Uterus (tissue), 2 donors: ENCODE measurements around the gene FANCE.

Experiments
- POLR2A ChIP-seq, 2 donors: fragments of 450-650 bp; IDR thresholded peaks; one replicate each; pipeline ENCODE4 v1.6.1; 2016; ENCODE audit warnings: antibody characterized with exemption in 2 of 2, mild to moderate bottlenecking in 1 of 2, moderate library complexity in 1 of 2
- TF ChIP-seq, protein P1 (sequence below), 4 experiments: fragments of 200-600 bp in 2 of 4; fragments of 450-650 bp in 2 of 4; sonication (generic) in 2 of 4; IDR thresholded peaks; one replicate each; pipeline ENCODE4 v1.5.1; 2016 to 2019; ENCODE audit warnings: antibody characterized with exemption in 4 of 4, mild to moderate bottlenecking in 2 of 4, moderate library complexity in 1 of 4

DNA sequence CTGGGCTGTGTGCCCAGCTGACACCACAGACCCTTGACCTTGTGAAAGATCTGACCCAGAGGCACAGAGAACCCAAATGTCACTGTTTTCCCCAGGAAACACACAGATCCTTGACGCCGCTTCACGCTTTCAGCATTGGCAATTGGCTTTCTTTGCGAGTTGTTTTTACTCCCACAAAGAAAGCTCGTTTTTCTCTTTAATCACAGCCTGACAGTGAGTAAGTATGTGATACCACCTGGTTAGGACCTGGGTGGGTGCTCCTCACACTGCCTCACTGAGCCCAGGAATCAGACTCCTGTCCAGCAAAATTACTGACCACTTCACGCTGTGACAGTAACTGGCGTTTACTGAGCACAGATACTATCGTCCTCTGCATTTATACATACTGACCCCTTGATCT lies 29.1 kb downstream of the FANCE start:
- TF ChIP-seq, protein P1, sequence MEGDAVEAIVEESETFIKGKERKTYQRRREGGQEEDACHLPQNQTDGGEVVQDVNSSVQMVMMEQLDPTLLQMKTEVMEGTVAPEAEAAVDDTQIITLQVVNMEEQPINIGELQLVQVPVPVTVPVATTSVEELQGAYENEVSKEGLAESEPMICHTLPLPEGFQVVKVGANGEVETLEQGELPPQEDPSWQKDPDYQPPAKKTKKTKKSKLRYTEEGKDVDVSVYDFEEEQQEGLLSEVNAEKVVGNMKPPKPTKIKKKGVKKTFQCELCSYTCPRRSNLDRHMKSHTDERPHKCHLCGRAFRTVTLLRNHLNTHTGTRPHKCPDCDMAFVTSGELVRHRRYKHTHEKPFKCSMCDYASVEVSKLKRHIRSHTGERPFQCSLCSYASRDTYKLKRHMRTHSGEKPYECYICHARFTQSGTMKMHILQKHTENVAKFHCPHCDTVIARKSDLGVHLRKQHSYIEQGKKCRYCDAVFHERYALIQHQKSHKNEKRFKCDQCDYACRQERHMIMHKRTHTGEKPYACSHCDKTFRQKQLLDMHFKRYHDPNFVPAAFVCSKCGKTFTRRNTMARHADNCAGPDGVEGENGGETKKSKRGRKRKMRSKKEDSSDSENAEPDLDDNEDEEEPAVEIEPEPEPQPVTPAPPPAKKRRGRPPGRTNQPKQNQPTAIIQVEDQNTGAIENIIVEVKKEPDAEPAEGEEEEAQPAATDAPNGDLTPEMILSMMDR (IDR thresholded peaks at IDR 0.05): no peak
- TF ChIP-seq POLR2A (IDR thresholded peaks at IDR 0.05): no peak
